SU-DHL-6 (cell line): ENCODE results near the gene ZBBX.

ENCODE experiments used
- H2AFZ ChIP-seq: fragments of 200-600 bp; sonication (generic); 2 replicates; pipeline ENCODE4 v1.6.1; 2014; ENCODE audit warnings: low read depth, mild to moderate bottlenecking, moderate library complexity, mixed read lengths, antibody characterized with exemption, low read length; ENCODE audit not compliant: severe bottlenecking
- H3F3A ChIP-seq: fragments of 200-600 bp; shearing (Covaris generic); 2 replicates; pipeline ENCODE4 v1.6.0; 2016; ENCODE audit warnings: antibody characterized with exemption, mild to moderate bottlenecking; ENCODE audit not compliant: insufficient read depth
- H3K27ac ChIP-seq: fragments of 200-600 bp; sonication (generic); 2 replicates; pipeline ENCODE4 v1.5.1; 2016; ENCODE audit warnings: low read depth, mild to moderate bottlenecking, low read length, moderate library complexity, mixed read lengths
- H3K27me3 ChIP-seq: fragments of 200-600 bp; sonication (generic), shearing (Covaris generic); 2 replicates; pipeline ENCODE4 v1.6.0; 2014; ENCODE audit warnings: mild to moderate bottlenecking, low read length
- H3K36me3 ChIP-seq: fragments of 200-600 bp; sonication (generic); 2 replicates; pipeline ENCODE4 v1.6.1; 2014; ENCODE audit warnings: mild to moderate bottlenecking, low read length, mixed read lengths
- H3K4me2 ChIP-seq: fragments of 300-600, 200-600 bp; shearing (Covaris generic), sonication (generic); 2 replicates; pipeline ENCODE4 v1.6.0; 2014; ENCODE audit warnings: low read length, low read depth, mild to moderate bottlenecking; ENCODE audit not compliant: poor library complexity, severe bottlenecking
- H3K4me3 ChIP-seq: fragments of 200-600 bp; sonication (generic); 2 replicates; pipeline ENCODE4 v1.5.1; 2014; ENCODE audit warnings: antibody characterized with exemption, low read length, mild to moderate bottlenecking, mixed read lengths; ENCODE audit not compliant: insufficient read depth, poor library complexity, severe bottlenecking
- H3K79me2 ChIP-seq: fragments of 200-600 bp; sonication (generic); 2 replicates; pipeline ENCODE4 v1.6.1; 2014; ENCODE audit warnings: mild to moderate bottlenecking, low read length, moderate library complexity; ENCODE audit not compliant: insufficient read depth
- H3K9ac ChIP-seq: fragments of 200-600 bp; sonication (generic); 2 replicates; pipeline ENCODE4 v1.7.0; 2014; ENCODE audit warnings: mild to moderate bottlenecking, low read length
- H3K9me2 ChIP-seq: fragments of 200-600 bp; sonication (generic); replicated peaks from 2 replicates; pipeline ENCODE4 v1.6.1; 2014; ENCODE audit warnings: low read length; ENCODE audit not compliant: insufficient read depth
- H3K9me3 ChIP-seq: fragments of 200-600 bp; sonication (generic); 2 replicates; pipeline ENCODE4 v1.6.1; 2014; ENCODE audit warnings: low read length, mixed read lengths; ENCODE audit not compliant: insufficient read depth
- H4K20me1 ChIP-seq: fragments of 200-600 bp; sonication (generic); 2 replicates; pipeline ENCODE4 v1.6.1; 2014; ENCODE audit warnings: low read depth, mild to moderate bottlenecking, antibody characterized with exemption, low read length, moderate library complexity, mixed read lengths
- EZH2phosphoT487 ChIP-seq: fragments of 200-600 bp; sonication (generic), shearing (Covaris generic); conservative IDR thresholded peaks from 2 replicates; pipeline ENCODE4 v1.6.1; 2018; ENCODE audit warnings: mild to moderate bottlenecking, antibody characterized with exemption, low read length, moderate library complexity, mixed read lengths
- TF ChIP-seq, protein P1 (sequence below): fragments of 200-600 bp; sonication (generic); IDR thresholded peaks from one replicate; pipeline ENCODE4 v1.5.1; 2017; ENCODE audit warnings: antibody characterized with exemption, mild to moderate bottlenecking, low read length, moderate library complexity; ENCODE audit not compliant: insufficient read depth, poor library complexity, severe bottlenecking

The ZBBX gene

DNA sequence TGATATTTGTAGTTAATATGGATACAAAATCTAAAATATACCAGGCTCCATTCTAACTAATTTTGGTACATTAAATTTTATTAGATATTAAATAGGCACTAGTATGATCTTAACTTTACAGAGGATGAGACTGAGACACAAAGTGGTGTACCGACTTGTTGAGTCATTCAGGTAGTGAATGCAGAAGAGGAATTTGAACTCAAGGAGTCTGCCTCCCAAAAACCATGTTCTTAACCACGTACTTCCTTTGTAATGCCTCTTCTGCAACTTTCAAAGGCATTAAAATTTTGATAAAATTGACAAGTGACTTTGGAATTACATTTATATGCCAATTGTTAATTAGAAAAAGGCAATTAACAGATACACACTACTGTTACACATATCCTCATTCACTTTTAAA lies 61.8 kb downstream of the ZBBX start:
- Histone ChIP-seq H3K9me3 (no peaks in the 10 kb centered on the region), H3K36me3 (no peaks in the 10 kb centered on the region), H3K9me2 (no peaks in the 10 kb centered on the region), H3K4me3 (no peak overlapping the region), H3K9ac (no peak overlapping the region), H3K79me2 (no peaks in the 10 kb centered on the region), H3K4me2 (no peak overlapping the region), H4K20me1 (no peaks in the 10 kb centered on the region), H3K27ac (no peak overlapping the region), H3F3A (no peaks in the 10 kb centered on the region), H2AFZ (no peak overlapping the region), H3K27me3 (no peaks in the 10 kb centered on the region)
- TF ChIP-seq, protein P1, sequence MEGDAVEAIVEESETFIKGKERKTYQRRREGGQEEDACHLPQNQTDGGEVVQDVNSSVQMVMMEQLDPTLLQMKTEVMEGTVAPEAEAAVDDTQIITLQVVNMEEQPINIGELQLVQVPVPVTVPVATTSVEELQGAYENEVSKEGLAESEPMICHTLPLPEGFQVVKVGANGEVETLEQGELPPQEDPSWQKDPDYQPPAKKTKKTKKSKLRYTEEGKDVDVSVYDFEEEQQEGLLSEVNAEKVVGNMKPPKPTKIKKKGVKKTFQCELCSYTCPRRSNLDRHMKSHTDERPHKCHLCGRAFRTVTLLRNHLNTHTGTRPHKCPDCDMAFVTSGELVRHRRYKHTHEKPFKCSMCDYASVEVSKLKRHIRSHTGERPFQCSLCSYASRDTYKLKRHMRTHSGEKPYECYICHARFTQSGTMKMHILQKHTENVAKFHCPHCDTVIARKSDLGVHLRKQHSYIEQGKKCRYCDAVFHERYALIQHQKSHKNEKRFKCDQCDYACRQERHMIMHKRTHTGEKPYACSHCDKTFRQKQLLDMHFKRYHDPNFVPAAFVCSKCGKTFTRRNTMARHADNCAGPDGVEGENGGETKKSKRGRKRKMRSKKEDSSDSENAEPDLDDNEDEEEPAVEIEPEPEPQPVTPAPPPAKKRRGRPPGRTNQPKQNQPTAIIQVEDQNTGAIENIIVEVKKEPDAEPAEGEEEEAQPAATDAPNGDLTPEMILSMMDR, result no peak
- no peak for TF ChIP-seq EZH2phosphoT487

DNA sequence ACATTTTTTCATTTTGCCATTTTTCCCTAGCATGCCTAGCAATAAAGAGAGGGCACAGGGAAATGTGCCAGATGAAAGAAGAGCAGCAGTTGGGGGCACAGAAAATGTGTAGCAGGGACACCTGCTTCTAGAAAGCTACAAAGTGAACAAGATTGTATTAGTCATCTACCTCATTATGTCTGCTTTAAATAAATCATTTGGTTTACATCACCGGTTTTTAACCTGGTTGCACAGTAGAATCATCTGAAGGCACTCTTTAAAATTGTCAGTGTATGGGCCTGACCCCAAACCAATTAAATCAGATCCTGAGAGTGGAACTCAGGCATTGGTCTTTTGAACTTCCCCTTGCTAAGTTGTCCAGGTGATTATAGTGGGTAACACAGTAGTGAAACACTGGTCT lies 73.8 kb downstream of the ZBBX start:
- Histone ChIP-seq H3F3A (no peaks in the 10 kb centered on the region), H2AFZ (no peak overlapping the region), H3K4me3 (no peak overlapping the region), H3K9me3 (no peaks in the 10 kb centered on the region), H4K20me1 (no peaks in the 10 kb centered on the region), H3K9me2 (no peaks in the 10 kb centered on the region), H3K27ac (no peak overlapping the region), H3K9ac (no peak overlapping the region), H3K79me2 (no peaks in the 10 kb centered on the region), H3K4me2 (no peak overlapping the region), H3K36me3 (no peaks in the 10 kb centered on the region), H3K27me3 (no peaks in the 10 kb centered on the region)
- TF ChIP-seq EZH2phosphoT487, result no peak
- TF ChIP-seq, protein P1, result no peak

DNA sequence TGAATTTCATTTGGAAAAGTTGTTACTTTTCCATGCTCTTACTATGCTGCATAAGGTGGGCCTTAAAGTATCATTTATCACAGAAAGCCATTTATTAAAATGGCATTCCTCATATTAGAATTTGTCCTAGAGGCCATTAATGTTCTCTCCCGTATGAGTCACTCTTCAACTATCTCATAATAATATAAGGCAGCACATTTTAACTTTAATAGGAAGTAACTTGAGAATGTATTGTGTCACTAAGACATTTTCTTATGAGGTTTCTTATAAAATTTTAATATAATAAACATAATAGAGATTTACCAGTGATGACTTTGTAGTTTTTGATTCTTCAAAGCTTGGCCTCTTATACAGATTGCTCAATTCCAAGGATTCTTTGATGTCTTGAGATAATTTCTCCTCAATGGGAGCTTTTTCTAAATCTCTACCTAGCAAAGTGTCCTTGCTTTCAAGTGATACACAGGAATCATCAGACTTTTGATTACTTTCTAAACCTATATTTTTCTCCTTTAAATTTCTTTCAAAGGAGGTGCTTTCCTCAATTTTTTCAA lies 74.7 kb downstream of the ZBBX start:
- Histone ChIP-seq H3K36me3 (no peaks in the 10 kb centered on the region), H3K27ac (no peak overlapping the region), H3K4me2 (no peak overlapping the region), H3F3A (no peaks in the 10 kb centered on the region), H3K9me3 (no peaks in the 10 kb centered on the region), H3K9ac (no peak overlapping the region), H4K20me1 (no peaks in the 10 kb centered on the region), H3K27me3 (no peaks in the 10 kb centered on the region), H3K9me2 (no peaks in the 10 kb centered on the region), H3K4me3 (no peak overlapping the region), H2AFZ (no peak overlapping the region), H3K79me2 (no peaks in the 10 kb centered on the region)
- no peak for TF ChIP-seq EZH2phosphoT487
- TF ChIP-seq, protein P1, result no peak
